ENCODE data around the gene TBXAS1. TPM values are rescaled to one million over a fixed set of nuclear protein-coding genes. Genes with fewer than 3 reads are reported as not detected.

Gene TBXAS1
- total RNA-seq (ENCODE audit: unreplicated experiment): 1.3 TPM
- long read RNA-seq, partial matches to known transcripts: 0 of 1 reads
- long read RNA-seq, other reads (novel, unspliced or antisense): 1 of 1 reads

DNA sequence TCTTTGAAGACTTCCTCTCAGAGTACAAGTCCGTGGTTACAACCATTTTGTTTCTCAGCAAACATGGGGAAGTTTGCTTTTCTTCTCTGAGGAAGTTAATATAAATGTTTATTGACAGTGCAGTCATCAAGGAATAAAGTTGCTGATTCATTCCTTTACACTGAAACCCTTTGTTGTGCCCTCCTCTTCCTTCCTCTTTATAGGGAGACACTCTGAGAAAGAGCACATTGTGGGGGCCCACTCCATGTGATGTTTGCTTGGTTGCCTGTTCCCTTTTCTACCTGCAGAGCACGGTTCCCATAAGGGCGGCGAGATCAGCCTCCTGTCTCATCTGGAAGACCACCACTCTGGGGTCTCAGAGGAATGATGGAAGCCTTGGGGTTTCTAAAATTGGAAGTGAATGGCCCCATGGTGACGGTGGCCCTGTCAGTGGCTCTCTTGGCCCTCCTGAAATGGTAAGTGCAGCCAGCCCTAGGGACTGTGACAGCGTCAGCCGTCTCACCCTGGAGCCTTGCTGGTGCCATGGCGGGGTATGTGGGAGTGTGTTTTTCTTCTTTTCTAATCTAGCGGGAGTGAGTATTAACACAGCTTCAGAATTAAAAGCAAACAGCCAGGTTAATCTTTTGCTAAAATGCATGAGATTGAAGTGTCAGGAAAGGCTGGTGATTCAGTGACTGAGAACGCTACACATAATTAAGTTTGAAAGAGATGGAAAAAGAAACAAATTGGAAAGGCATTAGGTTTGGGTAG lies at the start of gene TBXAS1:
TBXAS1 (plus strand) TSS at position 240 of the 750 bp plus-strand sequence; CDS start at position 367, 127 bp downstream.
- Mint-ChIP-seq H3K27me3 (ENCODE audit: unreplicated experiment) (peaks cover 2% of the 10 kb centered on the region), H3K4me3 (ENCODE audit: unreplicated experiment) (no peak within 1 kb of the TSS), H3K9me3 (ENCODE audit: unreplicated experiment) (no peaks in the 10 kb centered on the region), H3K4me1 (ENCODE audit: unreplicated experiment) (peaks cover 19% of the 10 kb centered on the region), H3K36me3 (ENCODE audit: low read depth, unreplicated experiment) (no peaks in the 10 kb centered on the region), H3K27ac (ENCODE audit: unreplicated experiment) (no peak within 1 kb of the TSS)
- DNase-seq (ENCODE audit: low spot score): no peak
- TF ChIP-seq, protein P1, sequence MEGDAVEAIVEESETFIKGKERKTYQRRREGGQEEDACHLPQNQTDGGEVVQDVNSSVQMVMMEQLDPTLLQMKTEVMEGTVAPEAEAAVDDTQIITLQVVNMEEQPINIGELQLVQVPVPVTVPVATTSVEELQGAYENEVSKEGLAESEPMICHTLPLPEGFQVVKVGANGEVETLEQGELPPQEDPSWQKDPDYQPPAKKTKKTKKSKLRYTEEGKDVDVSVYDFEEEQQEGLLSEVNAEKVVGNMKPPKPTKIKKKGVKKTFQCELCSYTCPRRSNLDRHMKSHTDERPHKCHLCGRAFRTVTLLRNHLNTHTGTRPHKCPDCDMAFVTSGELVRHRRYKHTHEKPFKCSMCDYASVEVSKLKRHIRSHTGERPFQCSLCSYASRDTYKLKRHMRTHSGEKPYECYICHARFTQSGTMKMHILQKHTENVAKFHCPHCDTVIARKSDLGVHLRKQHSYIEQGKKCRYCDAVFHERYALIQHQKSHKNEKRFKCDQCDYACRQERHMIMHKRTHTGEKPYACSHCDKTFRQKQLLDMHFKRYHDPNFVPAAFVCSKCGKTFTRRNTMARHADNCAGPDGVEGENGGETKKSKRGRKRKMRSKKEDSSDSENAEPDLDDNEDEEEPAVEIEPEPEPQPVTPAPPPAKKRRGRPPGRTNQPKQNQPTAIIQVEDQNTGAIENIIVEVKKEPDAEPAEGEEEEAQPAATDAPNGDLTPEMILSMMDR (IDR thresholded peaks at IDR 0.05; ENCODE audit: unreplicated experiment): no peak

DNA sequence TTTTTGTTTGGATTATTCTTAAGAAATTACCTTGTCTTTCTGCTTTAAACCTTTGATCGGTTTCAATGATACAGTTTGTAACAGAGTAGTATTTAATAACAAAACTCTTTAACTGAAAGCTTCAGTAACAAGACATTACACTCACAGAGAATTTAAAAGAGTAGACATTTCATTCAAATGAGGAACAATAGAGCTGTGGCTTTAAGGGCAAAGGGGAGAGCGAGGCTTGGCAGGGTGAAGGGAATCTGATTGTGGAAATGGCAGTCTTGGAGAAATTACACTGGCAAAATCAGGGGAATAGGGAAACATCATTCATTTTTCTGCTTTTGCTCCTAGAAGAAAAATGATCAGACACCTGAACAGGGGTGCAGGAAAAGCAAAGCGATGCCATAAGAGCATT lies 46.1 kb upstream of the TBXAS1 start:
- peaks cover 3% of the 10 kb centered on the region for H3K36me3 Mint-ChIP-seq (ENCODE audit: low read depth, unreplicated experiment)
- DNase-seq (ENCODE audit: low spot score): no peak
- peaks cover 3% of the 10 kb centered on the region for H3K4me1 Mint-ChIP-seq (ENCODE audit: unreplicated experiment)
- peaks cover 7% of the 10 kb centered on the region for H3K27me3 Mint-ChIP-seq (ENCODE audit: unreplicated experiment)
- H3K27ac Mint-ChIP-seq (ENCODE audit: unreplicated experiment): no peak overlapping the region
- H3K9me3 Mint-ChIP-seq (ENCODE audit: unreplicated experiment): no peaks in the 10 kb centered on the region
- H3K4me3 Mint-ChIP-seq (ENCODE audit: unreplicated experiment): no peak overlapping the region
- TF ChIP-seq, protein P1 (IDR thresholded peaks at IDR 0.05; ENCODE audit: unreplicated experiment): no peak

DNA sequence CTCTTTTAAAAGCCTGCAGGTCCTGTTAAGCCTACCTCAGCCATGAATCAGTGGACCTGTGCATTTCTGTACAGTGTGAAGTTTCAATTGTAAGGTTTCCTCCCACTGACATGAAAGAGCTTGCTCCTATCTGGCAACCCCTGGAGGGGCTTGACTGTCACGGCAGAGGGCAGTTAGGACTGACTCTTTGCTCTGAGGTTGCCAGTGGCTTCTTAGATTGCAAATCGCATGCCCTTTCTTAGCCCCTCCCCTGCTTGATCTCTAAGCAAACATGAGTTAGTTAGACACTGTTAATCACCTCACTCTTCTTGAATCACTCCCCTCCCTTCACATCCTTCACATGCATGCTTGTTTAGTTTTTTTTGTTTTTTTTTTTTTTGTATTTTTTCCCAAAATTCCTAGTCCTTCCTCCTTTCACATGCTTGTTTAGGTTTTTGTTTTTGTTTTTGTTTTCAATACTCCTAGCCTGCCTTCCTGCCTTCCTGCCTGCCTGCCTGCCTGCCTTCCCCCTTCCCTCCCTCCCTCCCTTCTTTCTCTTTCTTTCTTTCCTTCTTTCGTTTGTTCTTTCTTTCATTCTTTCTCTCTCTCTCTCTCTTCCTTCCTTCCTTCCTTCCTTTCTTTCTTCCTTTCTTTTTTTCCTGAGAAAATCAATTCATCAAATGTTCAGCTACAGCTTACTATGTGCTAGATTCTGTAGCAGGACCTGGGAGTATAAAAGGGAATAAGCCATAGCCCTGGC lies 45.2 kb upstream of the TBXAS1 start:
- DNase-seq (ENCODE audit: low spot score): no peak

DNA sequence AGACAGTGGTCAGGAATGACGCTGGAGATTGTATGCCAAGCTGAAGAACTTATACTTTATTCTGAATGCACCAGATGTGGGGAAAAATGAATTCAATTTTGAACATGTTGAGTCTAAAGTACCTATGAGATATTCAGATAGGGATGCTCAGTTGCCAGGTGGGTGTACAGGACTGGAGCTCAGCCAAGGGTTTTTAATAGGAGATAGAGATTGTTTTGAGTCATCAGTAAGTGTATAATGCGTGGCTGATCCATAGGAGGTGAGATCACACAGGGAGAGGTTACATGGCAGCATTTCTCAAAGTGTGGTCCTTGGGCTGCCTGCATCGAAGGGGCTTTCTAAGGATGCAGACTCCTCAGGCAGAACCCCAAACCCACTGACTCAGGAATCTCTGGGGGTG lies 44.4 kb upstream of the TBXAS1 start:
- TF ChIP-seq, protein P1 (IDR thresholded peaks at IDR 0.05; ENCODE audit: unreplicated experiment): no peak
- Mint-ChIP-seq H3K4me3 (ENCODE audit: unreplicated experiment) (no peak overlapping the region), H3K4me1 (ENCODE audit: unreplicated experiment) (no peaks in the 10 kb centered on the region), H3K36me3 (ENCODE audit: low read depth, unreplicated experiment) (no peaks in the 10 kb centered on the region), H3K9me3 (ENCODE audit: unreplicated experiment) (no peaks in the 10 kb centered on the region), H3K27me3 (ENCODE audit: unreplicated experiment) (peaks cover 2% of the 10 kb centered on the region), H3K27ac (ENCODE audit: unreplicated experiment) (no peak overlapping the region)
- no peak for DNase-seq (ENCODE audit: low spot score)

More for the DNA sequence above, 45.2 kb upstream of the TBXAS1 start:
- no peak overlapping the region for H3K4me3 Mint-ChIP-seq (ENCODE audit: unreplicated experiment)
- no peaks in the 10 kb centered on the region for H3K9me3 Mint-ChIP-seq (ENCODE audit: unreplicated experiment)
- H3K27ac Mint-ChIP-seq (ENCODE audit: unreplicated experiment): no peak overlapping the region
- TF ChIP-seq, protein P1 (IDR thresholded peaks at IDR 0.05; ENCODE audit: unreplicated experiment): no peak
- H3K4me1 Mint-ChIP-seq (ENCODE audit: unreplicated experiment): no peaks in the 10 kb centered on the region
- H3K27me3 Mint-ChIP-seq (ENCODE audit: unreplicated experiment): peaks cover 4% of the 10 kb centered on the region
- H3K36me3 Mint-ChIP-seq (ENCODE audit: low read depth, unreplicated experiment): peaks cover under 1% of the 10 kb centered on the region
